CD14-positive monocyte (primary cell): ENCODE data around the gene PLK1. TPM values are rescaled to one million over a fixed set of nuclear protein-coding genes. Genes with fewer than 3 reads are reported as not detected.
A peak's percentile ranks its signal among the peaks of the same experiment; 100 is the strongest.

Experiments used
- DNase-seq, 3 donors: peaks; one replicate each; pipeline ENCODE4 v3.0.0-alpha.2; 2011 to 2022
- H2AFZ ChIP-seq: 2 replicates; pipeline ENCODE4 v1.6.0; 2012; ENCODE audit warnings: mild to moderate bottlenecking, low read depth, low read length, inconsistent platforms; ENCODE audit not compliant: insufficient read depth, poor library complexity, severe bottlenecking
- H3K27ac ChIP-seq, 2 donors: 1 replicate in 1 of 2; 2 replicates in 1 of 2; pipeline ENCODE4 v1.5.1; 2012 to 2013; ENCODE audit warnings: low read length in 2 of 2, control low read depth in 1 of 2, inconsistent platforms in 1 of 2, low read depth in 1 of 2, mild to moderate bottlenecking in 1 of 2
- H3K27me3 ChIP-seq, 2 donors: one replicate each; pipeline versions ENCODE4 v1.6.0 to v1.6.1; 2011 to 2013; ENCODE audit warnings: low read length in 2 of 2; ENCODE audit not compliant: control insufficient read depth in 2 of 2, insufficient read depth in 2 of 2
- H3K36me3 ChIP-seq, 2 donors: replicated peaks in 1 of 2; 1 replicate in 1 of 2; 2 replicates in 1 of 2; pipeline versions ENCODE4 v1.5.1 to v1.6.1; 2012 to 2013; ENCODE audit warnings: low read length in 2 of 2, control low read depth in 1 of 2, inconsistent platforms in 1 of 2, mild to moderate bottlenecking in 1 of 2; ENCODE audit not compliant: insufficient read depth in 2 of 2, control insufficient read depth in 1 of 2
- H3K4me1 ChIP-seq, 2 donors: 1 replicate in 1 of 2; 2 replicates in 1 of 2; pipeline versions ENCODE4 v1.5.1 to v1.6.1; 2012 to 2013; ENCODE audit warnings: low read length in 2 of 2, control low read depth in 1 of 2, inconsistent platforms in 1 of 2, mild to moderate bottlenecking in 1 of 2, moderate library complexity in 1 of 2; ENCODE audit not compliant: insufficient read depth in 2 of 2, control insufficient read depth in 1 of 2
- H3K4me2 ChIP-seq: replicated peaks from 2 replicates; pipeline ENCODE3; 2012; ENCODE audit warnings: low read length, moderate library complexity, mild to moderate bottlenecking; ENCODE audit not compliant: poor library complexity, severe bottlenecking; ENCODE audit errors: extremely low read depth
- H3K4me3 ChIP-seq, 3 experiments: fragments of 200-600 bp in 1 of 3; sonication (generic) in 1 of 3; replicated peaks in 1 of 3; 1 replicate in 2 of 3; 2 replicates in 1 of 3; pipeline ENCODE4 v1.5.1; 2011 to 2013; ENCODE audit warnings: low read length in 3 of 3, mild to moderate bottlenecking in 3 of 3, control low read depth in 2 of 3, low read depth in 2 of 3, inconsistent platforms in 1 of 3, moderate library complexity in 1 of 3
- H3K79me2 ChIP-seq: 2 replicates; pipeline ENCODE4 v1.6.0; 2012; ENCODE audit warnings: mild to moderate bottlenecking, control low read depth, inconsistent platforms, low read length, moderate library complexity; ENCODE audit not compliant: insufficient read depth
- H3K9ac ChIP-seq: 2 replicates; pipeline ENCODE4 v1.6.0; 2017; ENCODE audit warnings: low read length, mild to moderate bottlenecking; ENCODE audit not compliant: insufficient read depth, poor library complexity, severe bottlenecking
- H3K9me3 ChIP-seq, 2 donors: replicated peaks in 1 of 2; 1 replicate in 1 of 2; 2 replicates in 1 of 2; pipeline versions ENCODE4 v1.5.1 to v1.6.1; 2012 to 2013; ENCODE audit warnings: low read length in 2 of 2, control low read depth in 1 of 2; ENCODE audit not compliant: control insufficient read depth in 1 of 2, insufficient read depth in 1 of 2
- H4K20me1 ChIP-seq: 2 replicates; pipeline ENCODE4 v1.6.0; 2012; ENCODE audit warnings: mild to moderate bottlenecking, low read length, control low read depth, moderate library complexity; ENCODE audit not compliant: insufficient read depth
- H3K27ac Mint-ChIP-seq, 7 donors: one replicate each; pipeline ENCODE4 v1.8.0; 2020; ENCODE audit warnings: mild to moderate bottlenecking in 7 of 7, mixed read lengths in 7 of 7, moderate library complexity in 6 of 7, inconsistent platforms in 2 of 7
- H3K27me3 Mint-ChIP-seq, 3 donors: one replicate each; pipeline ENCODE4 v1.8.0; 2021 to 2022; ENCODE audit warnings: low read depth in 3 of 3, mild to moderate bottlenecking in 3 of 3, mixed read lengths in 3 of 3, moderate library complexity in 3 of 3, inconsistent platforms in 1 of 3
- H3K36me3 Mint-ChIP-seq, 2 donors: one replicate each; pipeline ENCODE4 v1.8.0; 2020; ENCODE audit warnings: mixed read lengths in 2 of 2, inconsistent platforms in 1 of 2, mild to moderate bottlenecking in 1 of 2
- H3K4me1 Mint-ChIP-seq: one replicate; pipeline ENCODE4 v1.8.0; 2020; ENCODE audit warnings: mild to moderate bottlenecking, mixed read lengths
- H3K4me3 Mint-ChIP-seq, 2 donors: one replicate each; pipeline ENCODE4 v1.8.0; 2020; ENCODE audit warnings: mild to moderate bottlenecking in 2 of 2, mixed read lengths in 2 of 2, moderate library complexity in 1 of 2
- H3K9me3 Mint-ChIP-seq, 7 donors: one replicate each; pipeline ENCODE4 v1.8.0; 2020 to 2022; ENCODE audit warnings: mixed read lengths in 7 of 7, mild to moderate bottlenecking in 6 of 7, moderate library complexity in 6 of 7, inconsistent platforms in 2 of 7
- CTCF ChIP-seq: fragments of 200-600 bp; IDR thresholded peaks from one replicate; pipeline ENCODE4 v1.8.0; 2022; ENCODE audit warnings: antibody characterized with exemption, mild to moderate bottlenecking
- WGBS: methylation state at CpG from one replicate; pipeline ENCODE4 v1.1.5; 2013; ENCODE audit warnings: missing lambda C conversion rate; ENCODE audit not compliant: insufficient coverage; 5-methylcytosine and 5-hydroxymethylcytosine counted together
- intact Hi-C, 2 donors: fragments of 100-400 bp; cut with micrococcal nuclease; formaldehyde crosslinking; loops; one replicate each; pipeline versions ENCODE4 v1.15.0 to v1.15.1; 2023
- polyA plus RNA-seq, 3 donors: library from polyadenylated mRNA; depleted of rRNA in 1 of 3; unstranded in 2 of 3; stranded (reverse) in 1 of 3; fragments of 300-500 nt in 2 of 3; fragments of >200 nt in 1 of 3; fragmentation: Illumina TruSeq in 2 of 3; gene quantifications; 1 replicate in 2 of 3; 2 replicates in 1 of 3; pipeline ENCODE4 v1.2.3, GENCODE V29; 2012 to 2021

Gene PLK1
- polyA plus RNA-seq, 3 donors, result 3.5 TPM; not detected in 2

- H3K9me3 Mint-ChIP-seq, result peaks cover 6 to 21% (median 18%) of the 10 kb centered on the region in 7 donors
- no peaks in the 10 kb centered on the region for H3K36me3 Mint-ChIP-seq
- Histone ChIP-seq H3K9ac (no peak overlapping the region), H3K4me3 (no peak overlapping the region), H3K4me1 (peaks cover 0 to 4% of the 10 kb centered on the region in 2 donors), H3K79me2 (no peaks in the 10 kb centered on the region), H4K20me1 (no peaks in the 10 kb centered on the region), H3K27me3 (no peaks in the 10 kb centered on the region), H3K9me3 (peaks cover 10 to 13% of the 10 kb centered on the region in 2 donors), H2AFZ (no peak overlapping the region), H3K36me3 (no peaks in the 10 kb centered on the region), H3K4me2 (no peak overlapping the region), H3K27ac (no peak overlapping the region)
- DNase-seq, result no peak
- no peak overlapping the region for H3K4me3 Mint-ChIP-seq
- WGBS, result 80% methylated on average over 1 of the region's 3 CpGs
- TF ChIP-seq CTCF, result no peak
- intact Hi-C loops, result no loop called here
- peaks cover 0 to 3% (median 2%) of the 10 kb centered on the region in 3 donors for H3K27me3 Mint-ChIP-seq
- H3K4me1 Mint-ChIP-seq, result peaks cover 9% of the 10 kb centered on the region
- H3K27ac Mint-ChIP-seq, result no peak overlapping the region
Measured at GRCh38 chr16:23726710-23727109, 48.0 kb downstream of the PLK1 start.

GRCh38 chr16:23728112-23728477 lies 49.4 kb downstream of the PLK1 start:
- Mint-ChIP-seq H3K4me3 (no peak overlapping the region), H3K27me3 (peaks cover 0 to 12% (median 4%) of the 10 kb centered on the region in 3 donors), H3K27ac (no peak overlapping the region), H3K9me3 (peaks cover 2 to 7% (median 4%) of the 10 kb centered on the region in 7 donors), H3K4me1 (peaks cover 9% of the 10 kb centered on the region), H3K36me3 (no peaks in the 10 kb centered on the region)
- peaks cover 3 to 7% of the 10 kb centered on the region in 2 donors for H3K9me3 ChIP-seq
- H3K79me2 ChIP-seq, result no peaks in the 10 kb centered on the region
- peak; percentile 63 for TF ChIP-seq CTCF
- H3K4me1 ChIP-seq, result peaks cover 0 to 4% of the 10 kb centered on the region in 2 donors
- H3K27ac ChIP-seq, result no peak overlapping the region
- H3K36me3 ChIP-seq, result no peaks in the 10 kb centered on the region
- DNase-seq, result no peak
- intact Hi-C loops, result no loop called here
- peak overlapping the region; percentile 34 for H3K4me2 ChIP-seq
- no peaks in the 10 kb centered on the region for H4K20me1 ChIP-seq
- WGBS, result 55% methylated on average over 7 of the region's 10 CpGs
- H3K4me3 ChIP-seq, result no peak overlapping the region
- peak overlapping the region; percentile 66 for H2AFZ ChIP-seq
- no peak overlapping the region for H3K9ac ChIP-seq
- no peaks in the 10 kb centered on the region for H3K27me3 ChIP-seq
